Activated CD4-positive, alpha-beta T cell treated with anti-CD3 and anti-CD28 coated beads, Interleukin-2, amount 50 U/mL, for 16 hours (primary cell): Measurements from ENCODE around the gene PAQR8.

Experiments used
- DNase-seq: peaks from one replicate; pipeline ENCODE4 v3.0.0-alpha.2; 2020

The PAQR8 gene

DNA sequence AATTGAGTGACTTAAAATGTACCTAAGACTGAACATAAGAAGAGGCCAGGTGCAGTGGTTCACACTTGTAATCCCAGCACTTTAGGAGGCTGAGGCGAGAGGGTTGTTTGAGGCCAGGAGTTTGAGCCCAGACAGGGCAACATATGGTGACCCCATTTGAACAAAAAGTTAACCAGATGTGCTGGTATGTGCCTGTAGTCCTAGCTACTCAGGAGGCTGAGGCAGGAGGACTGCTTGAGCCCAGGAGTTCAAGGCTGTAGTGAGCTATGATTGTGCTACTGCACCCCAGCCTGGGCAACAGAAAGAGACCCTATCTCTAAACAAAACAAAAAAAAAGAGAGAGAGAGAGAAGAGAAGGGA lies 10.1 kb upstream of the PAQR8 start:
- DNase-seq = no peak

DNA sequence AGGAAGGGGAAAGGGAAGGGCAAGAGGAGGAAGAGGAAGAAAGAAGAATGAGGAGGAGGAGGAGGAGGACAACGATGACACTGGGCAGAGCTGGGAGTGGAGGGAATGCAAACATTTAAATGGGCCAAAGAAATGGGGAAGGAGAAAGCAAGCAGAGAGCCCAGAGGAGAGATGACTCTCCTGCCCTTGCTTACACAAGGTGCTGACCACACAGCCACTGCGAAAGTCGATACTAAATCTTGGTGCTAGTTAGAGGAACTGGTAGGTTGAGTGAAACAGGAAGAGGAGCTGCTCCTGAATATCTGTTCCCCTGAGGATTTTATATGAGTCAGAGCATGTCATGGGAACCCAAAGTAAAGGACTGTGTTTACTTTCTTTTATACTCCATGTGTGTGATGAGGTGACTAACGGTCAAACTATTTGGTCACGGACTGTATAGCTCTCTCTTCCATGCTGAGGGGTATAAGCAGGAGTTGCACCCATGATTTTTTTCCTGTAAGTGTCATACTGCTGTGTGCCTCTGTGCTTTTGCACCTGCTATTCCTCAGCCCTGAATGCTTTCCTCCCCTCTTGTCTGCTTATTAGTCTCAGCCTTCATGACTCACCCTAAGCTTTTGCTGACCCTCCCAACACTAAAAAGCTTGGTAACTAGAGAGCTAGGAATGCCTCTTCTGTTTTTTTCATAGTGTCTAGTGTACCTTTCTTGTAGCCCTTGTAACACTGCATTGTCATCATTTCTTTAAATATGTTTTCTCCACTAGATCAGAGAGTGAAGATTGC lies 9.5 kb upstream of the PAQR8 start:
- peak; percentile 16 for DNase-seq

DNA sequence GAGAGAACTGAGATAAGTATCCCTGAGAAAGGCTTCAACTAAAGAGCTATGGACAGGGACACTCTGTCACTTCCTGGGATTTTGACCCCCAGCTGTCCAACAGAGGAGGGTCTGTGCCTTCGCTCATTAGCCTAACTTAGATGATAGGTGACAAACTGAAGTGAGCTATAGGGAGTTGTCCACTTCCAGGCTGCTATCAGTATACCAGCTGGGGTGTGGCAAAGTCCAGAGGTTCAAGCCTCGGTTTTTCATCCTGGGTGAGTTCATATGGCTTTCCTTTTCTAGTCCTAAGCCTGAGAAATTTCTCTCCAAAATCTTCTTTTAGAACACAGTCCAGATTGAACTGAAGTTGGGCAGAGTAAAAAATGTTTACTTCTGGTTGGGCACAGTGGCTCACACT lies 5.9 kb upstream of the PAQR8 start:
- DNase-seq = no peak

DNA sequence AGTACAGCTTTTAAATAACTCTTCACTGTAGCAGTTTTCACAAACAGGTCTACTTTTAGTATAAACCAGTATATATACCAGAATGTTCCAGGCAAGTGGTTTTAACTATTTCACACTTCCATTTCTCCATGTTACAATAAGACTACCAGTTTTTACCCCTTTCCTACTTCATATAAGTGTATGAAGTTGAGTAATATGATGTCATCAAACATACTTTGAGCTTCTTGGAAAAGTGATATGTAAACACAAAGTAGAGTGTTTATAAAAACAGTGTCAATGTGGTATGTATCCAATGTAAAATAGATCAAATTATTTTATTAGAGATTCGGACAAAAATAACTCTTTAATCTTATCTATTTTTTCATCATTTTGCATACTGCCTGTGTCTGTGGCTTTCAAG lies 2.5 kb upstream of the PAQR8 start:
- no peak for DNase-seq

DNA sequence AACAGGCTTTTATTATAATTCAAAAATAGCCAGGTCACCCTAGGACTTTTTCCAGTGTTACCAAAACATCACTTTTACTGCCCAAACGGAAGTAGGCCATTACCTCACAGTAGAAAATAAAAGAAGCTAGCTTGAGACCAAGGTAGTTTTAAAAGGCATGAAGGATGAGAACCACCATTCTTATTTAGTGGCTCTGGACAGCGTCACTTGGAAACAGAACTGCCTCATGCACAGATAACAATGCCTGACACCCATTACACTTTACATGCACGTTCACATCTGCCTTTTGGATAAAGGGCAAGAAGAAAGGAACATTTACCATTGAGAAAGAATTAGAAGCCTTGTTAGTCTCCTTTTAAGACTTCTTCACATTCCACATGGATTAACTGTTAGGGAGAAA lies 1.9 kb upstream of the PAQR8 start:
- DNase-seq = no peak

DNA sequence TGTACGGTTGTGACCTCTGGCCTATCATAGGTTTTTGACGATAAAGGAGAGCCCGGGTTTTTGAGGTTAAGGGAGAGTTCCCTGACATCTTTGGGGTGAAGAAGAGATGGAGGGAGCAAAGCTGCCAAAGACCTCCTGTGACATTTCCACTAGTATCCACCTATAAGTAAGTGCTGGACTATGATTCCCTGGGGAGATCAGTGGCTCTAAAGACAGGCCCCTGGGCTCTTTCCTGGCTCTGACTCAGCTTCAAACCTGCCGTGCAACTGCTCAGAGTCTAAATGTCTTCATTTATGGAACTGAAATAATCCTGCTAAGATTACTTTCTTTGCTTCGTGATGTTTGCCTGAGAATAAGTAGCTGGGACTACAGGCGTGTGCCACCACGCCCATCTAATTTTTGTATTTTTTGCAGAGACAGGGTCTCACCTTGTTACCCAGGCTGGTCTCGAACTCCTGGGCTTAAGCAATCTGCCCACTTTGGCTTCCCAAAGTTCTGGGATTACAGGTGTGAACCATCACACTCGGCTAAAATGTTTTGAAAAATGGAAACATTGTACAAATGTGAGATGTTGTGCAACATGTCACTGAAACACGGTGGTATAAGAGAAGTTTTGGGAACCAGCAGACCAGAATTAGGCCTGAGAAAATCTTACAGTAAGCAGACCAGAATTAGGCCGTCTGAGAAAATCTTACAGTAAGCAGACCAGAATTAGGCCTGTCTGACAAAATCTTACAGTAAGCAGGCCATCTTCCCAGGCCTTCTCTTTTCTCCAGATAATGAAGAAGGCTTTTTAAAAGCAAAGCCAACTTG lies 1.1 kb upstream of the PAQR8 start:
- no peak for DNase-seq

DNA sequence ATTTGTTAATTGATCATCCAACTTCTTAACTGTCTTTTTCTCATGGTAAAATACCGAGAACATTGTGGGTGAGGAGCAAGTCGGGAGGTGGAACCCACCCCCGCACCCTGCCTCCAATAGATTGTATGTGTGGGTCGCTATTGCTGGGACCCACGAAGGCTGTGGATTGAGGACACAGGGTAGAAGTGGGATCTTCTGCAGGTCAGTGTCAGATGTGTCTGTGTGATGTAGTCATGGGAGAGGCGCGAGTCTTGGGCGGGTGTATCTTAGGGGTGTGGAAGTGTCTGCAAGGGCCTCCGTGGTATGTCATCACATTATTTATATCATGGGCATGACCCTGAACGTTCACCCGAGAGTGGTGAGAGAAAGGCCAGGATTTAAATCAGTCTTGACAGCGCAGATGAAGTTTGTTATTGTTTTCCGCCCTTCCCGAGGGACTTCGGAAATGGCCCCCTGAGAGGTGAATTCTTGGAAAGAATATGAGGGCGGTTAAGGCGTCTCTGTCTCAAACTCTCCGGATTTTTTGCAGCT lies 472 bp upstream of the PAQR8 start:
- peak; percentile 21 for DNase-seq

DNA sequence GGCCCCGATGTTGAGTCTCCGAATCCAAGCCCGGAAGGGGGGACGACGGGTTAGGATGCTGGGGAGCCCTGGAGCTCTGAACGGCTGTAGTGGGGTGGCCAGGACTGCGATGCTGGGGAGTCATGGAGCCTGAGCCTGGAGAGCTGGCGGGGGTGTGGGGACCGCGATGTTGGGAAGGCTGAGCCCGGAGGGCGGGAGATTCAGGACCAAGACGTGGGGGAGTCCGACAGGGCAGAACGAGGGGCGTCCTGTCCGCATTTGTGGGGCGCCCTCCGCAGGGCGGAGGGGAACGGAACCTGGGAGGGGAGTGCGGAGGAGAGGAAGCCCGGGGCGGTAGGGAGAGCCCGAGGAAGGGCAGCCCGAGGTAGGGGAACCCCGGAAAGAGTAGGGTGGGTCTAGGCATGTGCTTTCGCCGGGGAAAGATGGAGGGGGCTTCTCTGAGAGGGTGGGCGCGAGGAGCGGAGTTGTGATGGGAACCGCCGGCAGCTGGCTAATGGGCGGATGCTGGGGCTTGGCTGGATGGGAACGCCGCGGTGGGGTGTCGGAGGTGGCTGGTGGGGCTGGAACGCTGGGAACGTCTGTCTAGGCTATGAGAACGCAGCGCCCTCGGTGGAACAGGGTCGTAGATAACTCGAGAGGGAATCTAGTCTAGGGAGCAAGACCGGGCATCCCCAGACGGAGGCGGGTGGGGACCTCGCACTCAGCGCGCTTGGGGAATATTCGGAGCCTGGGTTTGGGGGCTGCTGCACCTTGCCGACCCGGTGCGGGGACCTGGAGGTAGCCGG lies 684 bp downstream of the PAQR8 start:
- DNase-seq = peak; percentile 46

DNA sequence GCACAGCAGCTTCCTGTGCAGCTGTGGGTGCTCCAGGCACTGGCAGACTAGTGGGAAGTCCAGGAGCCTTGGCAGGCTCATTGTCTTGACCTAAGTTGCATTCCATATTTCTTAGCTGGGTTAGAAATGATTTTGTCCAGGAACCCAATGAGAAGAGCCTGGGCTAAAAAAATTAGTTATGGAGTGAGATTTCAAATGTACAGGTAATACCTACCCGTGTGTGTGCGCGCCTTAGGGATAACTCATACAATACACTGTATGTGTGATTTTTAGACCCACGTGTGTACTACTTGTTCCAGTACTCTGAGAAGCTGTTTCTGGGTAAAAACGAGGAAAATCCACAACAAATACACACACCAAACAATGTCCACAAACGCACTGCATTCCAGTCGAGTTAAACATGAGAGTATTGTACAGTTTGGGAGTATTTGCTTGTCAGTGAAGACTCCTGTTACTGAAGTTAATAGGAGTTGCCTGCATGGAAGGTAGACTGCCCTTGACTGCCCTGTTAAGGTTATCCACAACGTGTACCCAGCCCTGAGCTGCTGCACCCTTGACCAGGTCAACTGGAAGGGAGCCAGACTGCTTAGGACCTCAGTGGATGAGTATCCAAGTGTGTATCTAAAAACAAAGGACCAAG lies 1.4 kb downstream of the PAQR8 start:
- DNase-seq = no peak

DNA sequence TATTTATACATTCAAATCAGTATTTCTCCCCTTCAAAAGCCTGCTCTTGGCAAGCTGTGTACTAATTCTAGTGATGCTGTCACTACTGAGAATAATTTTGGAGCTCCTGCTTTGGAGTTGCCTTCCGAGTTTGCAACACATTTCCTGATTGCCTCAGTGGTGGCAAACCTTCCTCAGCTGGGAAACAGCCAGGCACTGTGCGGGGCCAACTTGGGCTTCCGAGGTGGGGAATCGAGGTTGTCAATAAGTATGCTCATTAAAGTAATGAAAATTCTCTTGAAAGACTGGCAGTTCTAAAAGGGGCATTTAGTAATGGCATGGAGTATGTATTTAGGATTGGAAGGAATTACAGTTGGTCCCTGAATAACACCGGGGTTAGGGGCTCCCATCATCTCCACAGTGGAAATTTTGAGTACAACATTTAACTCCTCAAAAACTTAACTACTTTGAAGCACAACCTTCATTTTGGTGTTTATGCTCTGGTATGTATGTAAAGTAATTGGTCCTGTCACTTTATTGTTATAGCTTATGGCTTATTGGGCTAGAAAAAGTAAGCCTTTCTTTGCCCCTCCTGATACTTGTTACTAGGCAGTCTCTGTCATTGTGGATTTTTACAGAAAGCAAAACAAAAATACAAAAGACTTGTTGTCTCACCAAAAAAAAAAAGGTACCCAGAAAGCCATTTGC lies 2.7 kb downstream of the PAQR8 start:
- DNase-seq = no peak

DNA sequence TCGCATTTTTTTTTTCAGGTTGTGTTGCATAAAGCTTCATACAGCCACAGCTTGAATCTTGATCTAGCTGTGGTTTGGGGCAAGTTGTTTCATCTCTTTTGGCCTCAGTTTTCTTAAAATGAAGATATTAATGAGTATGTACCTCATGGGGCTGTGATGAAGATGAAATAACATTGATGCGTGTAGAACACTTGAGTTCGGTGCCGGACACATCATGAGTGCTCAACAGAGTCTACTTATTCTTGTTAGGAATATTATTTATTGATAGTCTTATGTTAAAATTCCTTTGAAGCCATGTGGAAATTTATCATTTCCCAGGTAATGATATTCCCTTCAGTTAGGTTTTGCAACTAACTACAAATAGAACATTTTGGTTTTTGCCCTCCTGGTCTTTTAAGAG lies 3.4 kb downstream of the PAQR8 start:
- DNase-seq = no peak

DNA sequence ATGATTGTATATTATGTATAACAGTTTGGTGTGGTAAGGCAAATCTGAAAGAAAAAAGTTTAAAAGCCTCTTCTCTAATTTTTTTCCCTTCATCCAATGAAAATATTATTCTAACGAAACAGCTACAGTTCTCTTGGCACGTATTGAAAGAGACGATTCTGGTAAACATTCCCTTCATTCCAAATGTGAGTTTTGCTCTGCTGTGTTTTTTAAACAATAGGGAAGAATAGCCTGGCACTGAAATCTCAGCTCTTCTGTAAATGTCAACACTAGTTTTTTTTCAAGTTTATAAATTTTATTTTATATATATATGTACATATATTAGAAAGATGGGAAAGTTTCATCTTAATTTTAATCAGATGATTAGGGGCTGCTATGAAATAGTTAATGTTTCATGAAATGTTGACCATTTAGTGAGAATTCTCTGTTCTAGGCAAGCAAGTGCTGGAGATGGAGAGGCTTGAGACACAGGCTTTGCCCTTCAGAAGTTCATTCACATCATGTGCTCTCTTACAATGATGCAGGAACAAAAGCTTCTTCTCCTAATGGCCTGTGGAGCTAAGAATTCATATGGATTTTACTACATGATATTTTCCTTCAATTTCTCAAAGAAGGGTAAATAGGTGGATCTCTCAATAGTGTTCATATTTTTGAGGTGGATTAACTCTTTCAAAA lies 4.1 kb downstream of the PAQR8 start:
- DNase-seq = no peak

DNA sequence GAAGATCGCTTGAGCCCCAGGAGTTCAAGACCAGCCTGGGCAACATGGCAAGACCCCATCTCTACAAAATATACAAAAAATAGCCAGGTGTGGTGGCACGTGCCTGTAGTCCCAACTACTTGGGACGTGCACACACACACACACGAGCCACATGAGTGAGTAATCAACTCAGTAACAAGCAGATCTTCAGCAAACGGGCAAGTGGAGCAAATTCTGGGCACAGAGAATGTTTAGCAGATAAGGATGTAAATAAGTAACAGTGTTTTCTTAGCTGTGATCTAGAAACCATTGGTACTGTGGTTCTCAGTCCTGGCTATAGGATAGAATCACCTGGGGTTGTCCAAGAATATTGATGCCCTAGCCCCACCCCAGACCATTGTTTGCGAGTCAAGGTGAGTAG lies 6.1 kb downstream of the PAQR8 start:
- DNase-seq = no peak

DNA sequence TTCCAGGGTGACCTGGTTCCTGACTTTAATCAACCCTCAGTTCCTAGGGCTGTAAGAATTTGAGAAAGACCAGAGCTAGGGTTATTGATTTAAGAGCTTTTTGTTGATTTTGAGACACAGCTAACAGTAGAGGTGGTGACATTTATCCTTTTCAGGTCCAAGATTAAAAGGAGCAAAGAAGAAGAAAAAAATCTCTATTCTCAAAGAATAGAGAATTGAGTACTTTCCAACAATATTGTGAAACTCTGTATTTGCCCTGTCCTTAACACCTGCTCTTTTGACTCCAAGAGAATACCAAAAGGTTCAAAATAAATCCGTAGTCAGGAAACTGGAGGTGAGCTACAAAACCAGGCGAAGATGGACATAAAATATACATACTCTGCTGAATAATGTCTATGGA lies 7.3 kb downstream of the PAQR8 start:
- DNase-seq = no peak

DNA sequence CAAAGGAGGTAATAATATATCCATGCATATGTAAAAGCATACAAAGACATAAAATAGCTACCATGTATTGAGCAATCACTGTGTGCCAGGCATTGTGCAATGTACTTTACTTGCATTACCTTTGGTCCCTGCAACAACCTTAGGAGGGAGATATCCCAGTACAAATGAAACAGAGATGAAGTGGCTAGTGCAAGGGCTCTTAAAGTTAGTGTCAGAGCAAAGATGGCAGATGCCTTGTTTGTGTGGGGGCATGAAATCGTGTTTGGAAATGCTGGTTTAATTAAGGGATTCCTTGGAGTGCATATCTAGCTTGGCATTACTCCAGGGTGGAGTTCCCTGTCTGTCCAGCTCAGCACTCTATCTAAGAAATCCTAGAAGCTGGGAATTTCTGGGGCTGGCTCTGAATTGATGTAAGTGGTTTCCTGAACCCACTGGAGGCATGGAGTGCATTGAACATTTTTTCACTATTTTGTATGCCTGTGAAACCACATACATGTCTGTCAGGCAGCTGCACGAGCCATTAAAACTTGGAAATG lies 9.8 kb downstream of the PAQR8 start:
- no peak for DNase-seq

DNA sequence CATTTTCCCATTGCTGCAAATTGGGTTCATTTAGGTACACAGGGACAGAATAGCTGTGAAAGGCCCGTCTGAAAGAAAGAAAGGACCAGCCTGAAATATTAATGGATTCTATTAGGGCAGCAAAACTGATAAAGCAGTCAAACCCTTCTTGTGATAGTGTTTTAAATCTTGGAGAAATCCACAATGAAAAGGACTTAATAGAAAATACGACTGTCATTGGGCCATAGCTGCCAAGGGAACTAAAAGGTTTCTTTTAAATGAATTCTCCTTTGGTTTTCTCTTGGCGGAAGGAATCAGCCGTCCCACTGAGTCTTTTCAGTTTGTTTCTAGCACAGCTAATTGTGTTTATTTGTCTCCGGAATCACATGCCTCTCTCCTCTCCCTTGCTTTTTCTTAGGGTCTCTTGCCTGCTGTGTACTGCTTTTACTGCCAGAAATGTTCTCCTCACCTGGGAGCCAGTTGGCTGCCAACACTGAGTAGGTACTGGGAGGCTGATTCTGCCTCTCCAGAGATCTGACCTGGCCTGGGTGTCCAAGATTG lies 11.3 kb downstream of the PAQR8 start:
- no peak for DNase-seq

DNA sequence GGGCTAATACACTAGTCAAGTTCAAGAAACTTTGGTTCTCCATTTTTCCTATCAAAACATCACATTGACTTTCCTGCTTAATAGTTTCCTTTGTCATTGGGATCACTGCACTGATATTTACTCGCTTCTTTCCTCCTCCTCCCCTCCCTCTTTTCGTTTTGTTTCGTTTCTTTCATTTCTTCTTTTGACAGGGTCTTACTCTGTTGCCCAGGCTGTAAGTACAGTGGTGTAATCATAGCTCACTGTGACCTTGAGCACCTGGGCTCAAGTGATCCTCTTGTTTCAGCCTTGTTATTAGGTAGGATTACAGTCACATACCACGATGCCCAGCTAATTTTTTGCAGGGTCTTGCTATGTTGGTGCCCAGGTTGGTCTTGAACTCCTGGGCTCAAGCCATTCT lies 12.3 kb downstream of the PAQR8 start:
- no peak for DNase-seq

DNA sequence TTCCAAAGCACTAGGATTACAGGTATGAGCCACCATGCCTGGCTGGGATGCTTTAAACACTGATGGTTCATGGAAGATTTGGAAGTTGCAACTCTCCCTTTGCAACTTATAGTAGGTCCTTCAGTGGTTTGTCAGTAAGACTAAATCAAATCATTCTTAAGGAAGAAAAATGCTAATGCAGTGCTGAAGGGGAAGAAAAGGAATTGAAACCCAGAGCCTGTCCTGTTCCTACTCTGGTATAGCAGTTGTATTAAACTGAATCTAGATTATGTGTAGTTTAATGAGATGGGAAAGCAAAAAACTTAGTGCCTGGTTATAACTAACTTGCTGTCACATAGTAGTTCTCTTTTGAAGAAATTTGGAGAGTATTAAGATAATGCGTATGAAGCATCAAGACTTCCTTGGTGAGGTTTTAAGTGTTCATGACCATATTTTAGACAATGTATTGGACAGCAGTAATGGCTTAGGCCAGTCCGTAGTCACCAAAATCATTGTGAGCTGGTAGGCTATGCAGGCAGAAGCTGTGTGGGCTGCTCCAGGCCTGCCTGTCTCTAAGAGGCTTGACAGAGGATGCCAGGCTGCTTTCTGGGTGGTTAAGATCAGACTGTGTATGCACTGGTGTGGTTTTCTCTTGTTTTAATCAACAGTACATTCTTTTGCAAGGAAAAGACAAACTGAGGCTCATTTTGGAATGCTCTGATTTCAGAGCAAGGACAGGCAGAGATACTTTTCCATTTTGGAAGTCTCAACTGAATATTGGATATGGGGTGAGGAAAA lies 14.0 kb downstream of the PAQR8 start:
- DNase-seq = no peak

DNA sequence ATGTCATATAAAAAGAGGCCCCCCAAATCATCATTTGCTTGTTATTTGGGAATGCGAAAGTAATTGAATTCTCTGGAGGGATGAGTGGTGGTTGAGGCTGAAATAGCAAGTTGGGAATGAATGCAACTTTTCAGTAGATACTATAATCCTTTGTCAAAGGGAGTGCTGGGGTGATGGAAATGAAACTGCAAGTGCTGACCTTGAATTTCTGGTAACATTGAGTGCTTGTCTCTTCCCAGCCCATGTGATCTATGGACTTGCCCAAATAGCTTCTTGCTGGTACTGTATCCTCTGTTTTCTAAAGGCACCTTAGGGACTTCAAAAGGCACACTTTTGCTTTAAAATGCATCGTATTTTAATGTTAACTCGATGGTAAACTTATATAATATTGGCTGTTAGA lies 14.8 kb downstream of the PAQR8 start:
- no peak for DNase-seq

DNA sequence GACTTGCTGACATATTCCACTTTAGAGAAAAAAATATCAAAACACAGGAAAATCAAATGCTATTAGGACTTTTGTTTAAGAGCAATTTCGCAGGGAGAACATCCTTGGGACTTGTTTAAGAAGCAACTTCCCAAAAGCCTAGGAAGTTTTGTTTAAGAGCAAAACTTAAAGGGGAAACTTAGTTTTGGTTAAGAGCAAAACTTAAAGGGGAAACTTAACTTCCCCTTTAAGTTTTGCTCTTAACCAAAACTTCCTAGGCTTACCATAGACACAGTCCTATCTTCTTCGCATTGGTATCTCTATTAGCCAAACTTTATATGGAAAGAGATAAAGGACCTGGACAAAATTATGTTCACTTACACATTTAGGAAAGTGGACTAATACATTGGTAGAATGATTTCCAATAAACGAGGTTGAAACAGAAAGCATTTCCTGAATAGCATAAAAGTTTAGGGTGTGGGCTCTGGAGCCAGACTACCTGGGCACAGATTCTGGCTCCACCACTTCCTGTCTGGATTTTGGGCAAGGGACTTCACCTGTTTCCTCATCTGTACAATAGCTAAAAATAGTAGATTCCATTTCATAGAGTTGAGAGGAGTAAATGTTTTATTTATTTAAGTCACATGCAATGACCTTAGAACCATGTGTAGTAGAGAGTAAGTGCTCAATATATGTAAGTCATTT lies 15.7 kb downstream of the PAQR8 start:
- no peak for DNase-seq
